Ovary (tissue), 9 donors: ENCODE results near the gene POLR3GL. TPM values are rescaled to one million over a fixed set of nuclear protein-coding genes. Genes with fewer than 3 reads are reported as not detected.
A peak's percentile ranks its signal among the peaks of the same experiment; 100 is the strongest.
"Not testable (repeated sequence)": the region's sequence is repeated elsewhere in the genome, so short reads cannot be mapped to it uniquely, and the experiment has no call there.

Experiments
- DNase-seq, 5 donors: peaks; one replicate each; pipeline ENCODE4 v3.0.0-alpha.2; 2019 to 2020
- H3K27ac ChIP-seq, 2 donors: fragments of 200-600 bp; one replicate each; pipeline versions ENCODE4 v1.5.1 to v1.8.0; 2019 to 2022
- H3K27me3 ChIP-seq: fragments of 200-600 bp; one replicate; pipeline ENCODE4 v1.8.0; 2022
- H3K36me3 ChIP-seq: fragments of 200-600 bp; sonication (generic); one replicate; pipeline ENCODE4 v1.5.1; 2019
- H3K4me1 ChIP-seq: one replicate; pipeline ENCODE4 v1.8.1; 2013; ENCODE audit warnings: mild to moderate bottlenecking, moderate library complexity; ENCODE audit not compliant: insufficient read depth
- H3K4me3 ChIP-seq: fragments of 200-600 bp; sonication (generic); one replicate; pipeline ENCODE4 v1.5.1; 2017
- H3K9me3 ChIP-seq, 2 donors: fragments of 200-600 bp in 1 of 2; sonication (generic) in 1 of 2; one replicate each; pipeline versions ENCODE4 v1.5.1 to v1.8.1; 2013 to 2019; ENCODE audit warnings: mild to moderate bottlenecking in 1 of 2, moderate library complexity in 1 of 2
- CTCF ChIP-seq, 3 donors: fragments of 450-650 bp in 2 of 3; fragments of 200-600 bp in 1 of 3; IDR thresholded peaks; one replicate each; pipeline versions ENCODE4 v1.5.1 to v1.8.0; 2016 to 2022; ENCODE audit warnings: antibody characterized with exemption in 3 of 3, mild to moderate bottlenecking in 1 of 3
- EP300 ChIP-seq: sonication (generic); formaldehyde crosslinking; IDR thresholded peaks from one replicate; pipeline ENCODE4 v1.6.1; 2017; ENCODE audit warnings: antibody characterized with exemption
- POLR2A ChIP-seq: fragments of 450-650 bp; IDR thresholded peaks from one replicate; pipeline ENCODE4 v1.6.1; 2017; ENCODE audit warnings: antibody characterized with exemption, mild to moderate bottlenecking, moderate library complexity
- WGBS, 3 donors: extraction: QIAGEN DNeasy Blood & Tissue Kit in 1 of 3; methylation state at CpG; one replicate each; pipeline versions ENCODE4 v1.1.5 to v1.1.7; 2013 to 2017; 5-methylcytosine and 5-hydroxymethylcytosine counted together
- intact Hi-C, 4 donors: fragments of 100-400 bp; cut with DNase I; formaldehyde crosslinking; loops; one replicate each; pipeline versions ENCODE4 v1.11.0 to v1.15.1; 2022 to 2023
- polyA plus RNA-seq, 2 donors: library from polyadenylated mRNA; stranded (reverse); fragments of 200-250 nt in 1 of 2; fragments of 350-450 nt in 1 of 2; fragmentation: Illumina TruSeq in 1 of 2; extraction: RNeasy Lipid Tissue Mini Kit (QIAGEN cat#74804) in 1 of 2; gene quantifications; one replicate each; pipeline ENCODE4 v1.2.3, GENCODE V29; 2013 to 2014
- total RNA-seq, 7 donors: library from RNA; depleted of rRNA in 2 of 7; stranded (reverse); fragments of >200 nt in 2 of 7; fragmentation: NEBNext Ultra II Directional in 3 of 7; extraction: Animal tissue kit (Norgen Biotek cat#: 25700) in 3 of 7; gene quantifications; one replicate each; pipeline versions ENCODE4 v1.1.0 to v1.2.4, GENCODE V29; 2016 to 2023
- donor health status: DM: no; HTN: no; CAD: no; lungs with moderate emphysema.
- donor health status: DM: no; HTN: no; CAD: no.
- donor health status: Bipolar disorder and iron deficiency.
- donor health status: DM: yes; HTN: yes; CAD: no.
- donor health status: DM: no; HTN: no; CAD: no.
- donor health status: DM: yes; HTN: yes; CAD: no.

The POLR3GL gene
- total and polyA plus RNA-seq, 9 donors, result 16.7 to 51.4 (median 26.9) TPM

DNA sequence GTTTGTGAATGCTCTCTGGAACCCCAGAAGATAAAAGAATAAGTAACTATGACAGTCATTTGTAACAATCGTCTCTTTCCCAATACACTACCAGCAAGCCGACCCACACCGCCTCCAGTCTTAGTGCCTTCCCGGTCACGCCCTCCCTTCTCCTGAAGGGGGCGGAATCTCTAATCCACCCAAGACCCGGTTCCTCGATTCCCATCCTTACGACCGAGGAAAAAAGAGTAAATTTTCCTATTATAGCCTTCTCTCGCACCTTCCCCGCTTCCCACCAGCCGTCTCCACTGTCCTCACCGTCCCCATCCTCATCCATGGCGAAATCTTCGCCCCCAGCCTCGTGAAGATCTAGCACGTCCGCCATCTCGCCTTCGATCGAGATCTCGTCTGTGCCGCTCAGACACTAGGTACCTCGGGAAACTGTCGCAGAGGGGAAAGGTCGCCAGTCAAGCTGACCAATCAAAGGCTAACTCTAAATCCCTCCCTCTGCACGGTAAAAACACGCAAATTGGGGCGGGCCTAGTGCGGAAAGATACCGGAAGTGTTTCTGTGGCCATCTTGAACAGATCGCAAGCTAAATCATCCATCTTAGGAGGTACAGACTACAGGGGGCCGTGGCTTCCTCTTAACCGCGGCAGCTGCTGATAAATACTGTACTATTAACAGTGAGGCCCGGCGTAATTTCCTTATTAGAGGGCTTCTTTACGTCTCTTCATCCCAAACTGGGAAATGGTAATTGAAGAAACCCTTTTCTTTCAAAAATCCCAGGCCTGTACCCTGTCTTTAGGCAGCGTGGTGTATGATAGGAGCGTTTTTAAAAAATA, 37.2 kb upstream of the POLR3GL start, which contains the start of gene RBM8A:
Gene RBM8A, minus strand, starts transcription at position 422 of the 824 bp plus-strand sequence. Its CDS starts 58 bp downstream, at position 364.
- 0% methylated on average over 41 of the region's 41 CpGs for WGBS, 3 donors
- Histone ChIP-seq H3K4me3 (peak within 1 kb of the TSS; percentile 73), H3K9me3 (no peaks in the 10 kb centered on the region), H3K27ac (peak within 1 kb of the TSS; percentile 71 to 86), H3K4me1 (peaks cover 5% of the 10 kb centered on the region), H3K36me3 (no peaks in the 10 kb centered on the region), H3K27me3 (no peaks in the 10 kb centered on the region)
- peak; percentile 92 to 97 (median 93) for DNase-seq
- peak in 2 of 3 donors; percentile 67 to 73 for TF ChIP-seq CTCF (IDR thresholded peaks at IDR 0.05)
- peak; percentile 98 for TF ChIP-seq POLR2A
- peak; percentile 59 for TF ChIP-seq EP300
- intact Hi-C loops, result loop anchor here in 1 of 4 donors (5.0 kb wide), 1 partner anchor 35 kb away; the partner anchor contains the start of genes ANKRD34A and POLR3GL

DNA sequence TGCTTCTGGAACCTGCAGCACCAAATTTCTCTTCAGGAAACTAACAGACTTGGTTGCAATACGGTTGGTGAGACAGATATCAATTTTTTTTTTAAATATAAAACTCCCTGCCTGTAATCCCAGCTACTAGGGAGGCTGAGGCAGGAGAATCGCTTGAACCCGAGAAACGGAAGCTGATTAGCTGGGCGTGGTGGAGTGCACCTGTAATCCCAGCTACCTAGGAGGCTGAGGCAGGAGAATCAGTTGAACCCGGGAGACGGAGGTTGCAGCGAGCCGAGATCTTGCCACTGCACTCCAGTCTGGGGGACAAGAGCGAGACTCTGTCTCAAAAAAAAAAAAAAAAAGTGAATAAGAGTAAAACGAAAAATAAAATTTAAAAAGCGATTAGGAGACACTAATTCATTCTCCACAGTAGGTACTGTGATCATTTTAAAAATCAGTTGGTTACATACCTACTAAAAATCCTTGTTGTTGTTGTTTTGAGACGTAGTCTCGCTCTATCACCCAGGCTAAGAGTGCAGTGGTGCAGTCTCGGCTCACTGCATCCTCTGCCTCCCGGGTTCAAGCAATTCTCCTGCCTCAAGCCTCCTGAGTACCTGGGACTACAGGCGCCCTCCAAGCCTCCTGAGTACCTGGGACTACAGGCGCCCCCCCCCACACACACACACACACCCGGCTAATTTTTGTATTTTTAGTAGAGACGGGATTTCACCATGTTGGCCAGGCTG, 36.4 kb upstream of the POLR3GL start:
- peak in 1 of 5 donors; percentile 44 for DNase-seq
- Histone ChIP-seq H3K36me3 (no peaks in the 10 kb centered on the region), H3K4me3 (peak overlapping the region; percentile 73), H3K27me3 (no peaks in the 10 kb centered on the region), H3K9me3 (no peaks in the 10 kb centered on the region), H3K4me1 (peaks cover 5% of the 10 kb centered on the region), H3K27ac (peak overlapping the region; percentile 71 to 86)
- TF ChIP-seq EP300, result peak; percentile 0
- no peak for TF ChIP-seq POLR2A
- 42 to 58% (median 48%) methylated on average over 20 of the region's 20 CpGs for WGBS, 3 donors
- intact Hi-C loops, result loop anchor here in 1 of 4 donors (5.0 kb wide), 1 partner anchor 34 kb away; the partner anchor contains the start of genes ANKRD34A and POLR3GL

GRCh38 chr1:145932522-145933009, 31.9 kb upstream of the POLR3GL start:
- H3K4me3 ChIP-seq, intact Hi-C loops, H3K4me1 ChIP-seq, DNase-seq, H3K36me3 ChIP-seq, H3K27ac ChIP-seq, H3K27me3 ChIP-seq, H3K9me3 ChIP-seq: not testable (repeated sequence)
- 60 to 68% (median 66%) methylated on average over 9 of the region's 9 CpGs for WGBS, 3 donors

- TF ChIP-seq POLR2A (no peak), EP300 (no peak), CTCF (IDR thresholded peaks at IDR 0.05) (no peak)
- no peaks in the 10 kb centered on the region for H3K36me3 ChIP-seq
- intact Hi-C loops, result no loop called here
Measured at GRCh38 chr1:145935708-145936107, 28.8 kb upstream of the POLR3GL start.

GRCh38 chr1:145936247-145936646, 28.2 kb upstream of the POLR3GL start:
- H3K27me3 ChIP-seq, result no peaks in the 10 kb centered on the region
- H3K36me3 ChIP-seq, result no peaks in the 10 kb centered on the region
- intact Hi-C loops, result no loop called here
- H3K4me3 ChIP-seq, result no peak overlapping the region
- H3K4me1 ChIP-seq, result no peaks in the 10 kb centered on the region
- no peak for TF ChIP-seq EP300
- no peak for TF ChIP-seq POLR2A
- TF ChIP-seq CTCF (IDR thresholded peaks at IDR 0.05), result no peak
- 81 to 87% (median 84%) methylated on average over 8 of the region's 8 CpGs for WGBS, 3 donors
- no peaks in the 10 kb centered on the region for H3K9me3 ChIP-seq
- no peak overlapping the region for H3K27ac ChIP-seq
- DNase-seq, result no peak

More at GRCh38 chr1:145935708-145936107, 28.8 kb upstream of the POLR3GL start:
- Histone ChIP-seq H3K9me3 (no peaks in the 10 kb centered on the region), H3K4me3 (no peak overlapping the region), H3K27ac (no peak overlapping the region), H3K4me1 (no peaks in the 10 kb centered on the region), H3K27me3 (no peaks in the 10 kb centered on the region)
- DNase-seq, result no peak
